Measurements from ENCODE around the gene EFNB2. TPM values are rescaled to one million over a fixed set of nuclear protein-coding genes. Genes with fewer than 3 reads are reported as not detected.

EFNB2 gene
- total and polyA plus RNA-seq, 4 donors = 2.6 to 6.1 (median 3.4) TPM

- no peak for DNase-seq (ENCODE audit: low spot score)
- Histone ChIP-seq H3K36me3 (ENCODE audit: control insufficient read depth in 4 of 4, insufficient read depth in 3 of 4, low read depth in 1 of 4, low read length in 3 of 4) (no peaks in the 10 kb centered on the region), H3K27ac (ENCODE audit: low read depth in 1 of 2, low read length in 2 of 2) (no peak overlapping the region), H3K9ac (ENCODE audit: low read depth in 1 of 2, low read length in 2 of 2) (no peak overlapping the region), H3K4me1 (ENCODE audit: control insufficient read depth in 4 of 4, insufficient read depth in 4 of 4, low read length in 3 of 4) (no peaks in the 10 kb centered on the region), H3K9me3 (ENCODE audit: control insufficient read depth in 4 of 4, low read length in 3 of 4) (no peaks in the 10 kb centered on the region), H3K4me3 (ENCODE audit: low read depth in 1 of 3, low read length in 3 of 3) (no peak overlapping the region), H3K27me3 (ENCODE audit: control insufficient read depth in 4 of 4, insufficient read depth in 4 of 4, low read length in 3 of 4) (no peaks in the 10 kb centered on the region)
- TF ChIP-seq NR2F2 (IDR thresholded peaks at IDR 0.05) (no peak), ZBTB33 (IDR thresholded peaks at IDR 0.05) (no peak), RXRA (IDR thresholded peaks at IDR 0.05) (no peak), FOXA1 (IDR thresholded peaks at IDR 0.05) (no peak), REST (IDR thresholded peaks at IDR 0.05) (no peak), HNF4A (conservative IDR thresholded peaks at IDR 0.05) (no peak), MAX (IDR thresholded peaks at IDR 0.05) (no peak), GABPA (IDR thresholded peaks at IDR 0.05 in 1 of 2, conservative IDR thresholded peaks at IDR 0.05 in 1 of 2) (no peak), JUND (IDR thresholded peaks at IDR 0.05) (no peak), HNF4G (IDR thresholded peaks at IDR 0.05) (no peak), EGR1 (IDR thresholded peaks at IDR 0.05; ENCODE audit: low read depth in 2 of 2) (no peak), CTCF (IDR thresholded peaks at IDR 0.05; ENCODE audit: low read depth, low read length, missing input control) (no peak), ATF3 (IDR thresholded peaks at IDR 0.05) (no peak), TAF1 (conservative IDR thresholded peaks at IDR 0.05) (no peak), SP1 (IDR thresholded peaks at IDR 0.05) (no peak)
- 45% methylated on average over 3 of the region's 3 CpGs for WGBS
Observed at GRCh38 chr13:106498158-106498557, 37.3 kb downstream of the EFNB2 start.

- no peaks in the 10 kb centered on the region for H3K9me3 ChIP-seq (ENCODE audit: control insufficient read depth in 4 of 4, low read length in 3 of 4)
- no peak for TF ChIP-seq RXRA (IDR thresholded peaks at IDR 0.05)
- no peak for TF ChIP-seq HNF4A (conservative IDR thresholded peaks at IDR 0.05)
- no peak for TF ChIP-seq FOXA2 (IDR thresholded peaks at IDR 0.05)
- no peak for TF ChIP-seq CTCF (IDR thresholded peaks at IDR 0.05; ENCODE audit: low read depth, low read length, missing input control)
- no peaks in the 10 kb centered on the region for H3K27me3 ChIP-seq (ENCODE audit: control insufficient read depth in 4 of 4, insufficient read depth in 4 of 4, low read length in 3 of 4)
- DNase-seq (ENCODE audit: low spot score) = no peak
- WGBS = 41% methylated on average over 1 of the region's 1 CpG
- no peak overlapping the region for H3K4me3 ChIP-seq (ENCODE audit: low read depth in 1 of 3, low read length in 3 of 3)
- no peak overlapping the region for H3K27ac ChIP-seq (ENCODE audit: low read depth in 1 of 2, low read length in 2 of 2)
- no peak overlapping the region for H3K9ac ChIP-seq (ENCODE audit: low read depth in 1 of 2, low read length in 2 of 2)
- no peaks in the 10 kb centered on the region for H3K36me3 ChIP-seq (ENCODE audit: control insufficient read depth in 4 of 4, insufficient read depth in 3 of 4, low read depth in 1 of 4, low read length in 3 of 4)
- no peaks in the 10 kb centered on the region for H3K4me1 ChIP-seq (ENCODE audit: control insufficient read depth in 4 of 4, insufficient read depth in 4 of 4, low read length in 3 of 4)
Observed at GRCh38 chr13:106497079-106497478, 38.4 kb downstream of the EFNB2 start.

Measured in liver (tissue), 9 donors.